ENCODE results near the gene EHD1. TPM values are rescaled to one million over a fixed set of nuclear protein-coding genes. Genes with fewer than 3 reads are reported as not detected.

Gene EHD1
- total RNA-seq, 1 donor from 2014 or later, result 23.6 TPM

DNA sequence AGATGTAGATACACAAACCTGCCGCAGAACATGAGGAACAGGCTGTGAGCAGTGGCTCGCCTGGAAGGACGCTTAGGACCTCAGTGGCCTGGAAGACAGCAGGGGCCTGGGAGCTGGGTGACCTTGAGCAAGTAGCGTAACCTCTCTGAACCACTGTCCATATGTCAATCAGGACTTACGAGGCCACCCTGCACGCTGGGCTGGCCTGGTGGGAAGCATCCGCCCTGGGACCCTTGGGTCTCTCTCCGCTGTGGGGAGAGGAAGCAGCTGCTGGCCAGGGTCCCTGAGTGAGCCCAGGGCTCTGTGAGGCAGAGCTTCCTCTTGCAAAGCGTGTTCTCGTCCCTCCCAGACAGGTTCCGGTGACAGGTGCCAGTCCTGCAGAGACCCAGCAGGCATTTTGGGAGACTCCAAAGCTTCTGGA lies 14.0 kb upstream of the EHD1 start:
- FAIRE-seq, result no peak
- no peak for DNase-seq (ENCODE audit: low spot score in 2 of 2)

DNA sequence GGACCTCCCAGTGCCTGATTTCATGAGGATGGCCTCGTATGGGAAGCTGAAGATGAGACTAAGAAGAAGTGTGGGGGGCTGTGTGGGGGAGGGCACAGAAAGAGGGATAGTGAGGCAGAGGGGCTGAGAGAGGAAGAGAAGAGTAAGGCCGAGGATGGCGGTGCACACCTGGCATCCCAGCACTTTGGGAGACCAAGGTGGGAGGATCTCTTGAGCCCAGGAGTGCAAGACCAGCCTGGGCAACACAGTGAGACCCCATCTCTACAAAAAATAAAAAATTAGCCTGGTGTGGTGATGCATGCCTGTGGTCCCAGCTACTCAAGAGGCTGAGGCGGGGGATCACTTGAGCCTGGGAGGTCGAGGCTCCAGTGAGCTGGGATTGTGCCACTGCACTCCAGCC lies 13.5 kb upstream of the EHD1 start:
- DNase-seq (ENCODE audit: low spot score in 2 of 2), result no peak
- FAIRE-seq, result no peak

DNA sequence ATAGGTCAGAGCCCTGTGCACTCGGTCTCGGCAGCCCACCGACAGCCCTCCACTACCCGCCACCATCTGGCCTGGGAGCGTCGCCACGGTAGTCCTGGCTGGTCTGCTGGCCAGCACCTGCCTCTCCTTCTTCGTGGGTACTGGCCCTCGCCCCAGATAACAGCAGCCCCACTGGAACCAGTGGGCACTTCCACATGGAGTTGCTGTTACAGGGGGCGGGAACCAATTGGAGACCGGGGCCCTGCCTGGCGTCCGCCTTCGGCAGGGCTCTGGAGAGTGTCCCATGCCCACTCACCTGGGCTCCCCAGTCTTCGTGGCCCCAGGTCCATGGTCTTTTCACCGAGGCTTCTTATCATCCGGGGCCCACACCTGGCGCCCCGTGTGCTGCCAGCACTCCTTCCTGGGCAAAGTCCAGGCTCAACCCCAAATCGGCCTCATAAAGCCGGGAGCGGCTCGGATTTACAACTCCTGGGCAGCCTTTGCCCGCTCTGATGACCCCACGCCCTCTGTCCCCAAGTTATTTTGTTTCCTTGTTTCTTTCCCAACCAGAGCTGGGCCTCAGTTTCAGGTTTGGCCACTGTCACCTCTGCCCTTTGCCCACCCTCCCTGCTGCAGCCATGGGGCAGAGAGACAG lies 12.9 kb upstream of the EHD1 start:
- no peak for FAIRE-seq
- DNase-seq (ENCODE audit: low spot score in 2 of 2), result no peak

DNA sequence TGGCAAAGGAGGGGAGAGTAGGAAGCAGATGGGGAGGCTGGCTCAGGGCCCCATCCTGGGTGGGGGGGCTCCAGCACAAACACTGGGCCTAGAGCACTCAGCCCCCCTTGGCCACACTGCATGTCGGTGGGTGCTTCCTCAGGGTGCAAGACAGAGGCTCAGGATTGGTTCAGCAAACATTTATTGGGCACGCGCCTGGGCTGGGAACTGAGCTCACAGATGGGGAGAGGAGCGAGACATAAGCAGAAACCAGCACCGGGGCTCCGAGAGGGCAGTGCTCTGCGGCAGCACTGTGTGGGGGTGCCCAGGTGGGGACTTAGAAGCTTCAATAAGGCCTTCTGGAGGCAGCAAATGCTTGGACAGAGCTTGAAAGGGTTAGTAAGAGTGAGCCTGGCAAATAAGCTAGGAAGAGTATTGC lies 12.1 kb upstream of the EHD1 start:
- DNase-seq (ENCODE audit: low spot score in 2 of 2) (no peak), FAIRE-seq (no peak)

DNA sequence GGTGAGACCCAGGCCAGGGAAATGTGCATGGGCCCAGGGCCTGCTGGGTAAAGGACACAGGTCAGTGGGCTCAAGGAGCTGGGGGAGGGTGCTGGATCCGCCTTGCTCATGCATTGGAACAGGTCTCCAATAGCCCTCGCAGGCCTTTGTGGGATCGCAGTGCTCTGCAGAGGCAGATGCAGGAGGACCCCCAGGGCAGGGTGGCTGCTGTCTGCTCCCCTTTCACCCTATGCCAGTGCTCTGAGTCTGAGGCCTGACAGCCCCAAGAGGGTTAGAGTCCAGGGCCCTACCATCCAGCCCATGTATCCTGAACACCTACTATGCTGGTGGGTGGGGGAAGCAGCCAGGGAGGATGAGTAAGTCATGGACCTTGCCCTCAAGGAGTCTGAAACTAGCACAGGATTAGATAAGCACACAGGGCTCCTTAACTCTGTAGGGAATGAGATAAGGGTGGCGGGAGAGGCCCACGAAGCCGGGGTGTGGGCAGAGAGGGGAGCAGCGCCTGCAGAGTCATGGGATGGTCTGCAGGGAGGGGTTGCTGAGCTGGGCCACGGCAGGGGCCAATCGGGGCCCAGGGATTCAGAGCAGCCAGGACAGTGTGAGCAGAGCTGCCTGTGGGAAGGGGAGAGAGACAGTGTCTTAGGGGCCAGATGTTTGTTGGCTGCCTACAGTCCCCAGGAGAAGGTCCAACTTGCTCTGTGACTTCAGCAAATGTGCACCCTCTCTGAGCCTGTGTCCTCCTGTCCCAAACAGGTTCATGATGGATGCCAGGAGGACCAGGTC lies 10.5 kb upstream of the EHD1 start:
- DNase-seq (ENCODE audit: low spot score in 2 of 2), result no peak
- FAIRE-seq, result no peak

DNA sequence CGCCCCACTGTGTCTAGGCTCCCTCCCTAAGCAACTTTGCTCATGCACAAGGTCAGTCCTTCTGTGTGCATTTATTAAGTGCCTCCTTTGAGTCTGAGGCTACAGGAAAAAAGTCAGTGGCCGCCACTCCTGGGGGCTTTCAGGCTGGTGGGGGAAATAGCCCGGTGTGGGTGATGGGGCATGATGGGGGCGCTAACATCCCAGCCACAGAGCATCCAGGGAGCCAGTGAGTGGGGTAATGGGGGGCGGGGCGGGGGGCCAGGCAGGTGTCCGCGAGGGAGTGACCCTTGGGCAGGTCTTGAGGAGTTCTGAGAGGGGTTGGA lies 9.9 kb upstream of the EHD1 start:
- FAIRE-seq (no peak), DNase-seq (ENCODE audit: low spot score in 2 of 2) (no peak)

DNA sequence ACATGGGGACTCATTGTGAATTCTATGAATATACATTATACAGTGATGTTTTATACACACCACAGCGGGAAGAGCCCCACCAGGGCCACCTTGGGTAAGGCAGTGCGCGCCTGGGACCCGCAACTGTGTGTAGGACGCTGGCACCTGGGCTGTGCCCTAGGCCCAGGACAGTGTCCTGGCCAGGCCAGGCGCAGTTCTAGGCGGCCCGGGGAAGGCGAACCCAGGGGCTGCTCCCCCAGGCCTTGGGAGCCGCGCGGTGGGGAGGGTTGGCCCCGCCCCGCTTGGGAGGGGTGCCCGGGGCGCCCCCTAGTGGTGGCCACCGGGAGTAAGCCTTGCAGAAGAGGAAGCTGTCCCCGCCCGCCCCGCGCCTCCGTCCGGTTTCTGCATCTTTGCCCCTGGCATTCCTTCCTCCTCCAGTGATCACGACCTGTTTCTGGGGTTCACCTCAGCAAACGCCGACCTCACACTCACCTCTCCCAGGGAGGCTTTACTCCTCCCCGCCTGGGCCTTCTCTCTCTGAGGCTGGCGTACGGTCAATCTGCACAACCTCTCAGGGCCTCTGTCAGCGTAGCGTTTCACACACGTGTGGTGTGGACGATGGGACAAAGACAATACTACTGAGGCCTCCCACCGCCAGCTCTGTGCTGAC lies 9.5 kb upstream of the EHD1 start:
- FAIRE-seq, result no peak
- peak; percentile 79 to 90 for DNase-seq (ENCODE audit: low spot score in 2 of 2)

DNA sequence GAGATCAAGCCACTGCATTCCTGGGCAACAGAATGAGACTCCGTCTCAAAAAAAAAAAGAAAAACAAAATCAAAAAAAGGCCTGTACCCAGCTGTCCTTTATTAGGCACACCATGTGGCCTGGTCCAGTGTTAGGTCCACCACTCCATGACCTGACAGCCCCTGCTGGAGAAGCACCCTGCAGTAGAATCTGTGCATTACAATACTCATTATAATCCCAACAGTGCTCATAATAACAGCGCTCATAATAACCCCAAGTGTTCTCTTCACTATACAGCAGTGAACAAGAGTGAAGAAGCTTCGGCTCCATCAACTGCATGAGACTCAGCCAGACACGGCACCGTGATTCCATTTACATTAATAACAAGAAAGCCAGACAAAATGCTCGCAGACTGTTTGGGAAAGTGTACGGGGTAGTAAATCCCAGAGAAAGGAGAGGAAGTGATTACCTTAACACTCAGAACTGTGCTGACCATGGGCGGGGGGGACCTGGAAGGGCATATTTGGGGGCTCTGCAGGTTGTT lies 8.9 kb upstream of the EHD1 start:
- DNase-seq (ENCODE audit: low spot score in 2 of 2) (no peak), FAIRE-seq (no peak)

DNA sequence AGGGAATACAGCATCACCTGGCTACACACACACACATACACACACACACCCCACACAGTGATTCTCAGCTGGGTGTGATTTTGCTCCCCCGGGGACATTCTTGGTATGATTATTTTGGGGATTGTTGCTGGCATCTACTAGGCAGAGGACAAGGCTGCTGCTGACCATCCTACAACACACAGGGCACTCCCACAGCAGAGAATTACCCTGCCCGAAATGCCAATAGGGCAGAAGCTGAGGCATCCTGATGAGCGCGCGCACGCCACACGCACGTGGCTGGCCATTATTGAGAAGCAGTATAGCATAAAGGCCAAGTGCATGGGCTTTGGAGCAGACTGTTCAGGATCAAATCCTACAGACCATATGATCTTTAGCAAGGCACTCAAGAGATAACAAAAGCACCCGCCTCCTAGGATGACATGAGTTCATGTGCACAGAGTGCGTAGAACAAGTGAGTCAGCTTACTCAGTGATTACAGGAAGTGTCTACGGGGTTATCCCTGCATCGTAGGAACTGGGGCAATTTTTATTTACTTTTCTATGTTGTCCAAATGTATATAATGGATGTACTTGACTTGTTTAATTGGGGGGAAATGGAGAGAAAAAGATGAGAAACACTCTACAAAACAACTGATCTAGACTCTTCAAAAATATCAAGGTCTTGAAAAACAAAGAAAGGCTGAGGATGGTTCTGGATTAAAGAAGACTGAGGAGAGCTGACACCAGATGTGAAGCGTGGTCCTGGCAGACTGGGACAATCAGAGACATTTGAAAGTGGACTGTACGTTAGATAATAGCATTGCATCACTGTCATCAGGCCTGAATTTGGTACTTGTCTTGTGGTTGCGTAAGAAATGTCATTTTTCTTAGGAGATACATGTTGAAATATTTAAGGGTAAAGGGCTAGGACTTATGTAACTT lies 7.2 kb upstream of the EHD1 start:
- FAIRE-seq, result no peak
- DNase-seq (ENCODE audit: low spot score in 2 of 2), result no peak

DNA sequence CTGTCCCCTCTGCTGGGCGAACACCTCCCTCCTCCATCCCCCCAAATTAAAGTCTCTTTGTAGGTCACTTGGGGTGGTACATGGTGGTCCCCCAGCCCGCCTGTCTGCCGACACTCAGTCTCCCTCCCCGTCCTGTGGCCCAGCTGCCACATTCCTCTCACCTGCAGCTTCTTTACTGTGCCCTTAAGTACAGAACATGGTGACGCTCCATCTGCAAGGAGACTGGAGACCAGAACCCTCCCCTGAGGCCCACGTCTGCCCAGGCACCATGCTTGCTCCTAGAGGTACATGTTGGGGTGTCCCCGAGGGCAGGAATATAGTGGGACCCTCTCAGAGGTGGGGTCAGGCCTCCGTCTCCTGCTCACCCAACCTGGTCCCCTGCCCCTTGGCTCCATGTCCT lies 5.6 kb upstream of the EHD1 start:
- FAIRE-seq (no peak), DNase-seq (ENCODE audit: low spot score in 2 of 2) (no peak)

DNA sequence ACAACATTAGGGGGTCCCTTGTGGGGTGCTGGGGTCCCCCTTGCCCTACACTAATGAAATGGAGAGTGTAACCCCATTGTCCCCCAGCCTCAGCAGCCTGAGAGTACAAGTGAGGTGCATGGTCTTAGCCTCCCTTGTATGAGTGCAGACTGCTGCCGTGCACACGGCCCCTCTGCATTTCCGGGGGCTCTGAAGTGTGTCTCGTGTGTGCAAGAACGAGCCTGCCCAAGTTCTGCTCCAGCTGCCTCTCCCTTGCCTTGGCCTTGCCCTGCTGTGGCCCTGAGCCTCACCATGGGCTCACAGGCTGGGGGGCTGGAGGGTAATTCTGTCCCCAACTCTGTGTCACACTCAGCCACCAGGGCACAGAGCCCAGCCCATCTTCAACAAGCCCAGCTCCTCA lies 5.2 kb upstream of the EHD1 start:
- FAIRE-seq, result no peak

DNA sequence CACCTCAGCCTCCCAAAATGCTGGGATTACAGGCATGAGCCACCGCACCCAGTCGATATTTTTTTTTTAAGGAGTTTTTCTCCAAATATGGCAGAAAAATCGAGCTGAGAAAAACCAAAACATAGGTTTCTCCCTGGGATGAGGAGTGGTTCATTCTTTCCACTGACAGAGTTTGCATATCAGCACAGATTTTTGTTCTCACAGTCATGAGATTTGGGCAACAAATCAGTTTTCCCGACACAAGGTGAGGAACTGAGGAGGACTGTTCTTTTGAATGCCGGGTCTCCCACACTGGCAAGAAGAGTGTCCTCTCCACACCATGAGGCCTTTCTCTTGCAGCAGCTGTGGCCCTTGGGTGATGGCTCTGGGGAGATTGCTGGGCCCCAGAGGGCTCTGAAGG lies 3.8 kb upstream of the EHD1 start:
- FAIRE-seq (no peak), DNase-seq (ENCODE audit: low spot score in 2 of 2) (no peak)

More for the DNA sequence above, 5.2 kb upstream of the EHD1 start:
- no peak for DNase-seq (ENCODE audit: low spot score in 2 of 2)

DNA sequence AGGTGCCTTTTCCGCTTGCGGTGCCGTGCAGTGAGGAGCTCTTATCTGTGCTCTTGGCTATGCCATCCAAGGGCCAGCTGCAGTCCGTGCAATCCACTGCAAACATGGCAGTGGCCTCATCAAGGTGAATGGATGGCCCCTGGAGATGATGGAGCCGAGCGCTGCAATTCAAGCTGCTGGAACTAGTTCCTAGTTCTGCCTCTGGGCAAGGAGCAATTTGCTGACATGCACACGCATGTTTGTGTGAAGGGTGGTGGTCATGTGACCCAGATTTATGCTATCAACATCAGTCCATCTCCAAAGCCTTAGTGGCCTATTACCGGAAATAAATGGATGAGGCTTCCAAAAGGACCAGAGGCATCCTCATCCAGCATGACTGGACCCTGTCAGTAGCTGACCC lies 3.1 kb upstream of the EHD1 start:
- DNase-seq (ENCODE audit: low spot score in 2 of 2), result no peak
- FAIRE-seq, result no peak

DNA sequence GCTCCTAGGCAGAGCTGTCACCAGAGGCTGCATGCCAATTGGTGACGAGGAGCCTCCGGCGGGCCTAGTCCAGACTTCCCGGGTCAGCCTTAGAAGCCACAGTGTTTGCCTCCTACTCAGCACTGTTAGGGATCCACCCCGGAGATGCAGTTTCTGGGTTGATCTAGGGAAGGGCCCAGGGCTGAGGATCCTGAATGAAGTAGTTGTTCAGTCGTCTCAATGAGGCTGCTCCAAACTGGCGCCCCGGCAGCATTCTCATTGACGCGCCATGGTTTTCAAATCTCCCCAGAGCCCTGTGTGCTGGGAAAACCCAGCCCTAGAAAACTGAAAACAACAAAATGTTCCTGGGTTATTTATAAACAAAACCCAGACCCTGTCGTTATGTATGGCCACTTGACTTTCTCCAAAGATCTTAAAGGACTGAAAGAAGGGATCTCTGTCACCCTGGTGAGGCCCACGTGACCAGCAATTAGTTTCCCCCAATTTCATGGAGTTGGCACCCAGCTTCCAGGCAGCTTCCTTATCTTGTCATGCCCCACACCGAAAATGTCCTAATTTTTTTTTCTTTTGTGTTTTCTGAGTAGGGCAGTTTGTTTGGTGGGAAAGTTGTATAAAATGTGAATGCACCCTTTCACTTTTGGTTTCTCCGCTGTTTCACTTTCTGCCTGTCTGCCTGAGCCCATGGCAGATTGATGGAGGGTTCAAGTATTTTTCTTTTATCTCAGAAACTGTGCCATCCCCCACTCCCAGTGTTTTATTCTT lies 2.0 kb upstream of the EHD1 start:
- DNase-seq (ENCODE audit: low spot score in 2 of 2) (no peak), FAIRE-seq (no peak)

DNA sequence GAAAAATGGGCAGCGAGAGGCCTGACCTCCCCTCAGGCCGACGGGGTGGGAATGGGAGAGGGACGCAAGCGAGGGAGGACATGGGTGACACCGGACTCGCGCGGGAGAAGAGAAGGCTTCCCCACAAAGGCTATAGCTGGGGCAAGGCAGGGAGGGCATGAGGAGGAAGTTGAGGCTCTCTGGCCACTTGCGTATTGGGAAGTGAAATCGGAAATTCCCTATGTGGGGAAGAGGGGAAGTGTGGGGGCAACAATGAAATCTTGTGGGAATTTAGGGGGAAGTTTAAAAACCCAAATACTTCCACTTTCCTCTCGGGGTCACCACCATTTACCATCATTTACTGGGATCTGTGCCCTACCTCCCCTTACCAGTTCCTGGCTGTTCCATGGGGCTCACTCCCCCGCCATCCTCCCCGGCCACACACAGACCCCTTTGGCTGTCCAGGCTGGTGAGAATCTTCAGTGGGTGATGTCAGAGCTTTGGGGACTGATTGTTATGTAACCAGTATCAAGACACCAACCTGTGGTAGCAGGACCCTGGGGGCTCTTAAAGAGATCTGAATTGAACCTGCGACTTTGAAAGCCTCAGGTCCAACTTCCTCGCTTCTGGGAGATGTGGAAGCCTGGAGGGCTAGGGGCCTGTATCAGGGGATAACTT lies 951 bp upstream of the EHD1 start:
- no peak for FAIRE-seq
- DNase-seq (ENCODE audit: low spot score in 2 of 2), result no peak

DNA sequence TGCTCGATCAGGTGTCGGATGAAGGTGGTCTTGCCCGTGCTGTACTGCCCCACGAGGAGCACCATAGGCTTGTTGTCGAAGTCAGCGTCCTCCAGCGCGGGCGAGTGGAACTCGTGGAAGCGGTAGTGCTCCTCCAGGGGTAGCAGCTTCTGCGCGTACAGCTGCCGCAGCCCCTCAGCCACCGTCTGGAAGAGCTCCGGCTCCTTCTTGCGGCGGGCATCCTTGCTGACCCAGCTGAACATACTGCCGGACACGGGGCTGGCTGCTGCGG lies 263 bp downstream of the EHD1 start:
- DNase-seq (ENCODE audit: low spot score in 2 of 2) (no peak), FAIRE-seq (no peak)

DNA sequence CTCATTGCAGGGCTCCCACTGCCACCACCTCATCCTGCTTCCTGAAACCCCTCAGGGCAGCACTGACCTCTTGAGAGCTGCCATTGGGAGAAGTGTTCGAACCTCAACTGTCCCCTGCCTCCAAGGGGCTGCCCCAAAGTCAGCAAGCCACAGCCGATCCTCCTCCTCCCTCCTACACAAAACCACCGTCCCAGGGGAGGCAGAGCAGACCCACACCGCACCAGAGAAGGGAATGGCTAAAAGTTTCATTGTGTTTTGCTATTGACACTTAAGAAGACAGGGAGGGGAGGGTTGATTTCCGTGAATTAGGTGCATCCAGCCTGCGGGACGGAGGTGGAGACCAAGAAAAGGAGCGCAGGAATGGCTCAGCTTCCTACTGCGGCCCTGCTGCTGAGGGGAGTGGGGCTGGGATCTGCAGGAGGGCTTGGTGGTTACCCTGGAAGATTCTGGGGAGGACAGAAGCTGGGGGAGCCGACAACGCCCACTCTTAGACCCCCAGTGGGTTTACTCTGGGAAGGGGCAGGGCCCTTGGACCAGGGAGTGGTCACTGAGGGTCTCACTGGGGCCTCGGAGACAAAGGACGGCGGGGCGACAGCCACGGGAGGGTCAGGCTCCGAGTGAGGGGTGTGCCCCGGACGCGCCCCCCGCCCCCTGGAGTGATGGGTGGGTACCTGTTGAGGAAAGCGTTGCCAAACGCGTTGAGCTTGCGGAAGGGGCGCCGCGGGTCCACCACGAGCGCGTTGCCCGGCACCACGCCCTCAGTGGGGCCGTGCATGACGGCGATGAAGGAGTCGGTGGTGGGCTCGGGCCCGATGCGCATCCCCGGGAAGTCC lies 815 bp downstream of the EHD1 start:
- FAIRE-seq (no peak), DNase-seq (ENCODE audit: low spot score in 2 of 2) (no peak)

DNA sequence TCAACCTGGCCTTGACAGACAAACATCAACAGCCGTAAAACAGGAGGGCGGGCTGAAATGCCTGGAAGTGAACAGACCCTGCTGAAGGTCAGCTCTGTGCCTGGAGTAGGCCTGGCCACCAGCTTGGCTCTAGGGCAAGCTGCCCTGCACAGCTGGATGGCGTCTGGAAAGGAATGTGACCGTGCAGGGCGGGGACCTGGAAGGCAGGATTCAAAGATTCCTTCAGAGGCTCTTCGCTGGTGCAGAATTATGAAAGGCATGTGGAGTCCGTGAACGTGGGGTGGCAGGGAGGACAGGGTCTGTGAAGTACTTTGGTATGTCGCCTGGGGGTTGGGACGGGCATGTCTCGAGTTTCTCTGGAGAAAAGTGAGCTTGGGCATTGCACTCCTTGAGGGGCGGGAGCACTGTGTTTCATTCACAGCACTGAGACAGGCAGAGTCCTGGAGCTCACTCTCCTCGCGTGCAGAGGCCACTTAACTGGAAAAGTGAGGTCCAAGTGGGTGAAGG lies 1.5 kb downstream of the EHD1 start:
- no peak for DNase-seq (ENCODE audit: low spot score in 2 of 2)
- no peak for FAIRE-seq

All from frontal cortex (tissue), 4 donors.